ENCODE results near the gene RBM4.

RBM4 gene

GRCh38 chr11:66689661-66690590 is 51.4 kb downstream of the RBM4 start:
- DNase-seq (ENCODE audit: low spot score in 2 of 2) (no peak), ATAC-seq (replicated peaks; ENCODE audit: extremely low read depth, poor library complexity, severe bottlenecking) (no peak)
- Mint-ChIP-seq H3K9me3 (no peaks in the 10 kb centered on the region), H3K27ac (ENCODE audit: low read depth) (no peak overlapping the region), H3K36me3 (ENCODE audit: insufficient read depth) (peaks cover 2% of the 10 kb centered on the region), H3K4me3 (no peak overlapping the region), H3K4me1 (no peaks in the 10 kb centered on the region), H3K27me3 (peaks cover 18% of the 10 kb centered on the region)

DNA sequence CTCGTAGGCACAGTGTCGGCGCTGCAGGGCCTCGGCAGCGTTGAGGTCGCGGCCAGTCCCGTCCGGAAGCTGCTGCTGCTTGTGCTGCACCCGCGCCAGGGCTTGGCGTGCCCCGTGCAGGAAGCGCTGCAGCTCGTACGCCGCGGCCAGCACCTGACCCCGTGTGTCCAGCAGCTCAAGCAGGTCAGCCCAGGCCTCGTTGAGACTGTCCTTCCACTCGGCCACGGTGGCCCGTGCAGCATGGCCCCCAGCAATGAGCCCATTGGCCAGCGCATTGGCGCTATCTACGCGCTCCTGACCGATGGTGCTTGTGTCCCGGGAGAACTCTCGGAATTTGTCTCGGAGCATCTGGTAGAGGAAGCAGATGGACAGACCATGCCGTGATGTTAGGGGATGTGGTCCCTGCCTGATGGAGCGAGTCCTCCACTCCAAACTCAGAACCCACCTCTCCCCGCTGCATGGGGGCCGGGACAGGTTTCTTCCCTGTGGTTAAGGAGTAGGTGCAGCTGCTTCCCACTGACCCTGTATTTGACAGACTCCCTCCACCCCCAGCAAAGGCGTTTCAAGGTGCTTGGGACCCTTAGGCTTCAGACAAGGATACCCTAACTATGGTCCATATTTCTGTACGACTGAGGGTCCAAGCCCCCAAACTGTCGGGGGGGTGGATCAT is 52.9 kb downstream of the RBM4 start:
- no peaks in the 10 kb centered on the region for H3K9me3 Mint-ChIP-seq
- ATAC-seq (replicated peaks; ENCODE audit: extremely low read depth, poor library complexity, severe bottlenecking) (no peak), DNase-seq (ENCODE audit: low spot score in 2 of 2) (no peak)
- H3K27ac Mint-ChIP-seq (ENCODE audit: low read depth): no peak overlapping the region
- peaks cover 2% of the 10 kb centered on the region for H3K36me3 Mint-ChIP-seq (ENCODE audit: insufficient read depth)
- no peak overlapping the region for H3K4me3 Mint-ChIP-seq
- no peaks in the 10 kb centered on the region for H3K4me1 Mint-ChIP-seq
- H3K27me3 Mint-ChIP-seq: peaks cover 18% of the 10 kb centered on the region

DNA sequence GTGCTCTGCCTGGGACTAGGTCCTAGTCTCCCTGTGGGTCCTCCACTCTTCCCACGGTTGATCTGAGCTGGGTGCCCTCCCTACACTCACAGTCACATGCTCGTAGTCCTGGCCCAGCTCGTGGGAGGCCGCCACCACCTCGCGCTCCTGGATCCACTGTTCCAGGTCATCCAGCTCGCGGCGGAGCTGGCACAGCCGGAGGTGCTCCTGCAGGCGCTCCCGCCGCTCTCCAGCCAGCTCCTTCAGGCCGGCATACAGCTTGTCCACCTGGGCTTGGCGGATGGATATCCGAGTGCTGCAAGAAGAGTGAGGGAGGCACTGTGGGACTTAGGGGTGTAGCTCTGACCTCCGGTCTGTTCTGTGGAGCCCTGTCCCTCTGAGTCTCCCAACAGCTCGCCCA is 53.9 kb downstream of the RBM4 start:
- H3K4me3 Mint-ChIP-seq: no peak overlapping the region
- no peak for ATAC-seq (replicated peaks; ENCODE audit: extremely low read depth, poor library complexity, severe bottlenecking)

GRCh38 chr11:66692871-66693331 is 54.4 kb downstream of the RBM4 start:
- Mint-ChIP-seq H3K4me1 (no peaks in the 10 kb centered on the region), H3K27me3 (peaks cover 18% of the 10 kb centered on the region), H3K9me3 (no peaks in the 10 kb centered on the region), H3K36me3 (ENCODE audit: insufficient read depth) (peaks cover 2% of the 10 kb centered on the region), H3K4me3 (no peak overlapping the region), H3K27ac (ENCODE audit: low read depth) (no peak overlapping the region)
- ATAC-seq (replicated peaks; ENCODE audit: extremely low read depth, poor library complexity, severe bottlenecking) (no peak), DNase-seq (ENCODE audit: low spot score in 2 of 2) (no peak)

More for the DNA sequence above, 53.9 kb downstream of the RBM4 start:
- no peaks in the 10 kb centered on the region for H3K9me3 Mint-ChIP-seq
- peaks cover 2% of the 10 kb centered on the region for H3K36me3 Mint-ChIP-seq (ENCODE audit: insufficient read depth)
- no peaks in the 10 kb centered on the region for H3K4me1 Mint-ChIP-seq
- no peak overlapping the region for H3K27ac Mint-ChIP-seq (ENCODE audit: low read depth)
- peaks cover 18% of the 10 kb centered on the region for H3K27me3 Mint-ChIP-seq
- no peak for DNase-seq (ENCODE audit: low spot score in 2 of 2)

- Mint-ChIP-seq H3K4me3 (no peak overlapping the region), H3K27ac (ENCODE audit: low read depth) (no peak overlapping the region), H3K9me3 (no peaks in the 10 kb centered on the region), H3K4me1 (no peaks in the 10 kb centered on the region), H3K36me3 (ENCODE audit: insufficient read depth) (peaks cover 2% of the 10 kb centered on the region), H3K27me3 (peaks cover 18% of the 10 kb centered on the region)
- no peak for ATAC-seq (replicated peaks; ENCODE audit: extremely low read depth, poor library complexity, severe bottlenecking)
- no peak for DNase-seq (ENCODE audit: low spot score in 2 of 2)
Measured at GRCh38 chr11:66693356-66694055, 55.0 kb downstream of the RBM4 start.

GRCh38 chr11:66694056-66694410 is 55.5 kb downstream of the RBM4 start:
- Mint-ChIP-seq H3K4me1 (no peaks in the 10 kb centered on the region), H3K36me3 (ENCODE audit: insufficient read depth) (peaks cover 2% of the 10 kb centered on the region), H3K27ac (ENCODE audit: low read depth) (no peak overlapping the region), H3K9me3 (no peaks in the 10 kb centered on the region), H3K27me3 (peaks cover 17% of the 10 kb centered on the region), H3K4me3 (no peak overlapping the region)
- ATAC-seq (replicated peaks; ENCODE audit: extremely low read depth, poor library complexity, severe bottlenecking) (no peak), DNase-seq (ENCODE audit: low spot score in 2 of 2) (no peak)

- peaks cover 10% of the 10 kb centered on the region for H3K27me3 Mint-ChIP-seq
- H3K4me1 Mint-ChIP-seq: no peaks in the 10 kb centered on the region
- no peak overlapping the region for H3K4me3 Mint-ChIP-seq
- H3K27ac Mint-ChIP-seq (ENCODE audit: low read depth): no peak overlapping the region
- ATAC-seq (replicated peaks; ENCODE audit: extremely low read depth, poor library complexity, severe bottlenecking) (peak; percentile 54), DNase-seq (ENCODE audit: low spot score in 2 of 2) (peak; percentile 74 to 76)
- peaks cover 1% of the 10 kb centered on the region for H3K36me3 Mint-ChIP-seq (ENCODE audit: insufficient read depth)
- no peaks in the 10 kb centered on the region for H3K9me3 Mint-ChIP-seq
Measured at GRCh38 chr11:66694732-66695207, 56.3 kb downstream of the RBM4 start.
